Testis (tissue), 3 donors: ENCODE measurements around the gene CCL4. TPM values are rescaled to one million over a fixed set of nuclear protein-coding genes. Genes with fewer than 3 reads are reported as not detected.
"Not testable (repeated sequence)": the region's sequence is repeated elsewhere in the genome, so short reads cannot be mapped to it uniquely, and the experiment has no call there.

Source experiments
- DNase-seq: peaks from one replicate; pipeline ENCODE4 v3.0.0-alpha.2; 2019
- H3K27ac ChIP-seq, 2 donors: fragments of 200-600 bp; sonication (generic); one replicate each; pipeline ENCODE4 v1.5.1; 2019
- H3K27me3 ChIP-seq: fragments of 200-600 bp; sonication (generic); one replicate; pipeline ENCODE4 v1.5.1; 2019
- H3K36me3 ChIP-seq: fragments of 200-600 bp; sonication (generic); one replicate; pipeline ENCODE4 v1.5.1; 2017; ENCODE audit warnings: low read depth; ENCODE audit errors: missing control alignments
- H3K4me1 ChIP-seq: fragments of 200-600 bp; sonication (generic); one replicate; pipeline ENCODE4 v1.5.1; 2019
- H3K4me3 ChIP-seq, 2 donors: fragments of 200-600 bp; sonication (generic); one replicate each; pipeline ENCODE4 v1.5.1; 2017 to 2019
- H3K9me3 ChIP-seq: fragments of 200-600 bp; sonication (generic); one replicate; pipeline ENCODE4 v1.5.1; 2017
- CTCF ChIP-seq, 3 experiments: fragments of 450-650 bp in 2 of 3; fragments of 200-600 bp in 1 of 3; sonication (generic) in 1 of 3; IDR thresholded peaks; one replicate each; pipeline ENCODE4 v1.5.1; 2016 to 2019; ENCODE audit warnings: antibody characterized with exemption in 3 of 3, mild to moderate bottlenecking in 2 of 3, moderate library complexity in 1 of 3
- POLR2A ChIP-seq: fragments of 450-650 bp; IDR thresholded peaks from one replicate; pipeline ENCODE4 v1.6.1; 2017; ENCODE audit warnings: antibody characterized with exemption, mild to moderate bottlenecking, moderate library complexity
- WGBS, 2 donors: methylation state at CpG; one replicate each; pipeline ENCODE4 v1.1.5; 2018; 5-methylcytosine and 5-hydroxymethylcytosine counted together
- intact Hi-C: fragments of 100-400 bp; cut with DNase I; formaldehyde crosslinking; loops from one replicate; pipeline ENCODE4 v1.15.1; 2023; ENCODE audit warnings: low total_unique reads
- polyA plus RNA-seq: library from polyadenylated mRNA; stranded (reverse); fragments of 350-450 nt; fragmentation: Illumina TruSeq; extraction: RNeasy Lipid Tissue Mini Kit (QIAGEN cat#74804); gene quantifications from one replicate; pipeline ENCODE4 v1.2.3, GENCODE V29; 2014; ENCODE audit warnings: low read depth, low replicate concordance; ENCODE audit not compliant: insufficient read depth
- total RNA-seq, 2 donors: library from RNA; depleted of rRNA; stranded (reverse); fragments of >200 nt; gene quantifications; one replicate each; pipeline ENCODE4 v1.2.3, GENCODE V29; 2016

The CCL4 gene
- total and polyA plus RNA-seq, 3 donors from 2014 or later: 0.39 to 9.9 (median 1.7) TPM

GRCh38 chr17:36082482-36083120 lies 21.0 kb upstream of the CCL4 start:
- H3K36me3 ChIP-seq, H3K4me1 ChIP-seq, H3K27me3 ChIP-seq, H3K4me3 ChIP-seq, H3K27ac ChIP-seq, intact Hi-C loops, DNase-seq, H3K9me3 ChIP-seq: not testable (repeated sequence)
- WGBS, 2 donors: 70 to 72% methylated on average over 7 to 8 of the region's 8 CpGs

GRCh38 chr17:36083691-36084090 lies 19.9 kb upstream of the CCL4 start:
- H3K4me1 ChIP-seq, H3K36me3 ChIP-seq, DNase-seq, H3K27ac ChIP-seq, H3K4me3 ChIP-seq, H3K9me3 ChIP-seq, intact Hi-C loops, H3K27me3 ChIP-seq: not testable (repeated sequence)
- WGBS, 2 donors: 78 to 97% methylated on average over 2 of the region's 2 CpGs

DNA sequence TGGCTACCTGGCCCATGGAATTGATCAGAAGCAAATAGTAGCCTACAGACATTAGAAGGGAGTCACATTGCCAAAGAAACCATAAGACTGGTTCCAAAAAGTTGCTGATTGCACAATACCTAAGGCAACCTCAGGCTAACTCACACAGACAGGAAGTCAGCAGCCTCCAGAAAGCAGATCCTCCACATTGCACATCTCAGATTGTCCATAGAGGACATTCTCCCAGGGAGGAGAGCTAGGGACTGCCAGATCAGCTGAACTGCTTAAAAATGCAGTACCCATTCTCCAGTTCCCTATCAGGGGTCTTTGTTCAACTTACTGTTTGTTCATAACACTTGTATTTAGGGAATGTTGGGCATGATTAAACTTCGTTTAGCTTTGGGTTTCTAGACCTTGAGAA lies 17.9 kb upstream of the CCL4 start:
- 32 to 47% methylated on average over 1 of the region's 1 CpG for WGBS, 2 donors
- TF ChIP-seq CTCF (IDR thresholded peaks at IDR 0.05) (no peak), POLR2A (no peak)
- intact Hi-C loops: no loop called here
- DNase-seq: no peak
- H3K36me3 ChIP-seq: no peaks in the 10 kb centered on the region
- no peak overlapping the region for H3K27ac ChIP-seq
- H3K4me1 ChIP-seq: no peaks in the 10 kb centered on the region
- H3K9me3 ChIP-seq: no peaks in the 10 kb centered on the region
- H3K4me3 ChIP-seq: no peak overlapping the region
- H3K27me3 ChIP-seq: no peaks in the 10 kb centered on the region

- Histone ChIP-seq H3K4me3 (no peak overlapping the region), H3K36me3 (no peaks in the 10 kb centered on the region), H3K27me3 (no peaks in the 10 kb centered on the region), H3K4me1 (no peaks in the 10 kb centered on the region), H3K27ac (no peak overlapping the region), H3K9me3 (no peaks in the 10 kb centered on the region)
- DNase-seq: no peak
- intact Hi-C loops: no loop called here
- TF ChIP-seq CTCF (IDR thresholded peaks at IDR 0.05): no peak
- TF ChIP-seq POLR2A: no peak
- WGBS, 2 donors: 86 to 88% methylated on average over 1 of the region's 1 CpG
These were observed 16.8 kb upstream of the CCL4 start for GRCh38 chr17:36086791-36087190.

DNA sequence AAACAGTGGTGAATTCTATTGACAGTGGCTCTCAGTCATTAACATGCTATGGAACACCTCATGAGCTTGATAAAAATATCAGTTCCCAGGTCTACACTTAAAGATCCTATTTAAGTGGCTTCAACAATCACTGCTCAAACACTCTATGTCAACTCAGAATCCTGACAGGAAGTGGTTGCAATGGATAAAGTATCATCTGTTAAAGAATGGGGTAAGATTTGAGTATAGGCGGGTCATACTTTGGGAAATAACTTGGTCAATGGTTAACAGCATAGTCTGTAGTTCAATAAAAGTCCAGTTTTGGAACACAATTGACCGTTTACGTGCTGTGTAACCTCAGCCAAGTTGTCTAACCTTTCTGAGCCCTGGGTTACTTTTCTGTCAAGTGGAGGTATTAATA lies 16.2 kb upstream of the CCL4 start:
- WGBS, 2 donors: 88% methylated on average over 1 of the region's 3 CpGs; no CpG with 5 or more reads in 1 of the 2 donors
- H3K27ac ChIP-seq, H3K36me3 ChIP-seq, H3K4me3 ChIP-seq, H3K9me3 ChIP-seq, H3K27me3 ChIP-seq, intact Hi-C loops, DNase-seq, H3K4me1 ChIP-seq: not testable (repeated sequence)

- H3K9me3 ChIP-seq, DNase-seq, H3K4me3 ChIP-seq, H3K27ac ChIP-seq, H3K36me3 ChIP-seq, H3K27me3 ChIP-seq, H3K4me1 ChIP-seq, intact Hi-C loops: not testable (repeated sequence)
- 80 to 81% methylated on average over 10 of the region's 10 CpGs for WGBS, 2 donors
These were observed 15.6 kb upstream of the CCL4 start for GRCh38 chr17:36087897-36088572.
